ENCODE measurements around the gene PAGE5. TPM values are rescaled to one million over a fixed set of nuclear protein-coding genes. Genes with fewer than 3 reads are reported as not detected.

The PAGE5 gene, protein sequence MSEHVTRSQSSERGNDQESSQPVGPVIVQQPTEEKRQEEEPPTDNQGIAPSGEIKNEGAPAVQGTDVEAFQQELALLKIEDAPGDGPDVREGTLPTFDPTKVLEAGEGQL
- 254 and 341 TPM in 2 replicates for total RNA-seq (2014; rRNA removed; shearing (Covaris generic))
- 232 and 245 TPM in 2 replicates for polyA plus RNA-seq (2015; cell fraction: cytosol; rRNA removed)
- 121 and 129 TPM in 2 replicates for polyA plus RNA-seq (2015; cell fraction: nucleus; rRNA removed)

DNA sequence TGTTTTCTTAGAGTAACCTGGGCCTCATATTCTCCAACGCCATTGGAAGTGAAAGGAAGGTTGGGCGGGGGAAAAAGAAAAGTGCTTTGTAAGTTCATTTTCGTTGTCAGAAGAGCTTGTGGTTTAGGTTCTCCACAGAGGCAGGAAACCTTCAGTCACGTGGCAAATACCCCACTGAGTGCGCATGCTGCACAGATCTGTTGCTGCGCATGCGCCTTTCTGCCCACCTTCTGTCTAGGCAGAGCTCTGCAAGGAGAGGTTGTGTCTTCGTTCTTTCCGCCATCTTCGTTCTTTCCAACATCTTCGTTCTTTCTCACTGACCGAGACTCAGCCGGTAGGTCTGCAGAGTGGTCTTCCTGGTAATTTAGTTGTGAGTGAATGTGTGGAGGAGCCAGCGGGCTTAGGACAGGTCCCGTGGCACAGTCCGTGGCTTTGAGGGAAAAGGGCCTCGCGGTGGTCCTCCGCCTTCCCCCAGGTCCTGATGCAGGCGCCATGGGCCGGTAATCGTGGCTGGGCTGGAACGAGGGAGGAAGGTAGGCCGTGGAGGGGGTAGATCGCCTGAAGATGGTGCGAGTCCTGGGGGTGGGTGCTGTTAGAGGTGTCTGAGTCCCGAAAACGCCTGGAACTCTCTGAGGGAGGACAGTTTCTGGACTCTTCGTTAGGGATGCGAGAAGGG is at the start of gene PAGE5:
PAGE5 (plus strand) TSS at position 228 of the 676 bp plus-strand sequence. CDS start 1,037 bp downstream, outside the sequence.
- DNase-seq (ENCODE audit: low read depth), result peak; percentile 86

DNA sequence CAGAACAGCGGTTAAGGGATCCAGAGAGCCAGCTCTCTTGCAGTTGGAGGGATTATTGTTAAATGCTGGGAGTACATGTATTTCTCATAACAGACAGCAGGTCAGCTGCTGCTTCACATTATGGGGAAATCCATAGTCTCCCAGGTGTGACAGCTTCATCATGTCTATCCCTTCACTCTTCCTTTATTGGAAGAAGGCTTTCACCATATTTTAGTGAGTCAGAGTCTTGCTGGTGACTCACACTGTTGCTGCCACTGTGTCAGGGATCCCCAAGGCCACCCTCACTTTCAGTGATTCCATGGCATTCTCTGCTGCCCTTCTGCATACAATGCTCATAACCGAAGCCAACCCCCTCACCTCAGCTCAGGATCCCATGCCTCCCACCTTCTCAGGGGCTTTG is 32.9 kb upstream of the PAGE5 start:
- DNase-seq (ENCODE audit: low read depth), result no peak

DNA sequence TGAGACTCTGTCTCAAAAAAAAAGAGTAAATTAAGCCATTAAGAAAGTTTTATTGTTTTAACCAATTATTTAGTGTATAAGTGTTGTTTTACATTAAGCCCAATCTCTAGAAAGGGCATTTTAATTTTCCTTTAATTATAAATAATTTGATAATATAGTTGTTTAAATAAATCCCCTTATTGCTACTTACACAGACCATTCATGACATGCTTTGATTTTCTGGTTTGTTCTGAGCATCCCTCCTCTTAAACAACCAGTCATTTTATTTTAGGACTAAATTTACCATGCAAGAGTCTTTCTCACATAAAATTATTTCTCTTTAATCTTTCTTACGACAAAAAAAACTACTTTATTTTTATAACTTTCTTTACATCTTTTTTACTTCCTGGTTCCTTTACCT is 23.5 kb upstream of the PAGE5 start:
- DNase-seq (ENCODE audit: low read depth), result no peak

DNA sequence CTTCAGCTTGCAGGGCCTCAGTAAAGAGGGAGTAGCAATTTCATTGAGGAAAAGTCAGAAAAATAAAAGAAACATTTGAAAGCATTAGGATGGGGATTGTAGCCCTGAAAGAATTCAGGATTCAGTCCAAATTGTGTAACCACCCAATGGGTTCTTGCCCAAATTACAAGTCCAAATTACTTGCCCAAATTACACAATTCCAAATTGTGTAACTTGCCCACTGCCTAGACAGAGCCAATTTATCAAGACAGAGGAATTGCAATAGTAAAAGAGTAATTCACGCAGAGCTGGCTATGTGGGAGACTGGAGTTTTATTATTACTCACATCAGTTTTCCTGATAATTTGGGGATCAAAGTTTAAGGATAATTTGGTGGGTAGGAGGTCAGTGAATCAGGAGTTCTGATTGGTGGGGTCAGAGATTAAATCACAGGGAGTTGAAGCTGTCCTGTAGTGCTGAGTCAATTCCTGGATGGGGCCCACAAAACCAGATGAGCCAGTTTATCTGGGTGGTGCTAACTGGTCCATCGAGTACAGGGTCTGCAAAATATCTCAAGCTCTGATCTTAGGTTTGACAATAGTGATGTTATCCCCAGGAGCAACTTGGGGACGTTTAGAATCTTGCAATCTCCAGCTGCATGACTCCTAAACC is 18.1 kb upstream of the PAGE5 start:
- no peak for DNase-seq (ENCODE audit: low read depth)

DNA sequence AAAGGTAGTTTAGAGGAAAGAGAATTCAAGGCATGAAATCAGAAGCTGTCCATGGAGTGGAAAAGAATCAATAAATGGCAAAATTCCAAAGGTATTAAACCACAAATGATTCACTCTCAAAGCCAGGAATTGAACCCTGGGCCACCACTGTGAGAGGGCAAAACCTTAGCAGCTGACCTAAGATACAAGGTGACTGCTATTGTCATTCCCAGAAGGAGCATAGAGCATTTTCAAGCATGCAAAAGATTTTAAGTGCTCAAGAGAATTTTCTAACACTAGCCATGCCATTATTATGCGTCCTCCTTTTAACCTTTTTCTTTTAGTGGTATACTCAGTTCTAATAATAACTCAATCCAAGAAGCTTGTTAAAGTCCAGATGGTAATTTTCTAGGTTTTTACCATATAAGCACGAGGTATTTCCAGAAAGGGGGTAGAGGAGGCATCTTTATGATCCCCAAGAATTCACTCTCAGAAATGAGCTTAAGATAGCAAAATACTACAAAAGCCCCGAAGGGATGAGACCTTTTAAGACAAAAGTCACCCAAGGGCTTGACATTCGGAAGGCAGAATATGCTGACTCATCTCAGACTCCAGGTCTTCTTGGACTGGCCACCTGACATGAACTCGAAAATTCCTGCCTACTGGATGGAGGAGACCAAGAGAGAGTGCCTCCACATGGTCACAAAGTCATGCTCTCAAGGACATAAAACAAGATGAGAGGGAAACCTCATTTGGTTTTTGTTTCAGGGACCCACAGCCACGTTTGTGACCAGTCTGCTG is 13.8 kb upstream of the PAGE5 start:
- no peak for DNase-seq (ENCODE audit: low read depth)

DNA sequence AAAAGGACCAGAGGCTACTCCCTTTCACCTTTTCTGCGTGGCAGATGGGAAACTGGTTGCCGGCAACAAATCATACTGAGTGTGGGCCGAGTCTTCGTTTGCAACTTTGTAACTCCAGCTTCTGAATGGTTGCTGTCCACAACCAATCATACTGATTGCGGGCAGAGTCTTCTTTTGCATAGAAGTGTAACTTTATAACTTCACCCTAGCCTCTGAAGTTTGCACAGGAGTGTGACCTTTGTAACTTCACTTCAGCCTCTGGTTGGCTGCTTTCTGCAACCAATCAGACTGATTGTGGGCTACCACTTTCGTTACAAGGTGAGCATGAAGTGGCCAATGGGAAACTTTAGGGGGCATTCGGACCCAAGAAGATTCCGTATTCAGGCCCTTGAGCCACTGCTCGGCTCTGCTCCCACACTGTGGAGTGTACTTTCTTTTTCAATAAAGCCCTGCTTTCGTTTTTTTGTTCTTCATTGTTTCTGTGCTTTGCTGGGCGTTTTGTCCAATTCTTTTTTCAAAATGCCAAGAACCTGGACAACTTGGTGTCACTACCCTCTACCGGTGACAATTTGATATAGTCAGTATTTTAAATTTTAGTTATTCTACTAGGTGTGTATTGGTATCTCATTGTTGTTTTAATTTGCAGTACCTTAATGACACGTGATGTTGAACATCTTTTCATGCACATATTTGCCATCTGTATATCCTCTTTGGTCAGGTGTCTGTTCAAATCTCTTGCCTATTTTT is 9.0 kb upstream of the PAGE5 start:
- no peak for DNase-seq (ENCODE audit: low read depth)

DNA sequence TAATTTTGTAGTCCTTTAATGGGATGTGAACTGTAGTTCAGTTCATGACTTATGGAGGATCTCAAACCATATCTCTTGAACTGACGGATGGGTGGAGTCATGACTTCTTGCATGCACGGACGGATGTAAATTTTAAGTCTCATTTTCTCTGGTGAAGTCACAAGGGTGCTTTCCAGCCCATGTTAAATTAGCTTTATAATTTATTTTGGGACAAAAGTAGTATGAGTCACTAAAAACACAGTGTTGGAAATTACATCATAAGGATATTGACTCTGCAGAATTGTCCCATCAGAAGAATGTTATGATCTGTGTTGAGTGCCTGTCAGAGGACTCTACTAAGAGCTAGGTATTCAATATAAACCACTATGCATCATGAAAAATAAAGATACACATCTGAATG is 6.8 kb upstream of the PAGE5 start:
- DNase-seq (ENCODE audit: low read depth), result no peak

DNA sequence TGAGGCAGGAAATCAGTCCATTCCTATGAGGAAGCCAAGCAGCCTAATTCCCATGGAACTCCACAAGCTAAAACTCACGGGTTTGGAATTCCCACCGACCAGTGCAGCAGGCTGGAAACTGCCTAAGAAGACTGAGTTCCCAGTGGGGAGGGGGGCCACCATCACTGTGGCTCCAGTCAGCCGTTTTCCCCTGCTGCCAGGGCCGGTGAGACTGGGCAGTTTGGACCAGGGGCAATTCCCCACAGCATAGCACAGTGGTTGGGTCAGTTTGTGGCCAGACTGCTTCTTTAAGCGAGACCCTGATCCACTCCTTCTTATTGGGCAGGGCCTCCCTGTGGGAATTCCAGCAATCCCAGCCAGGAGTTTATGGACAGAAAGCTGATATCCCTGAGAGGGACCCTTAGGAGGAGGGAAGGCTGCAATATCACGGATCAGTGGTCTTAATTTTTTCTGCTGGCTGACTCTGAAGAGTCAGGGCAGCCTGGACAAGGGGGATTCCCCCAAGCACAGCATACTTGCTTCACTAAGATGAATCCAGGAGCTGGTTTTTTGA is 20.7 kb downstream of the PAGE5 start:
- no peak for DNase-seq (ENCODE audit: low read depth)

DNA sequence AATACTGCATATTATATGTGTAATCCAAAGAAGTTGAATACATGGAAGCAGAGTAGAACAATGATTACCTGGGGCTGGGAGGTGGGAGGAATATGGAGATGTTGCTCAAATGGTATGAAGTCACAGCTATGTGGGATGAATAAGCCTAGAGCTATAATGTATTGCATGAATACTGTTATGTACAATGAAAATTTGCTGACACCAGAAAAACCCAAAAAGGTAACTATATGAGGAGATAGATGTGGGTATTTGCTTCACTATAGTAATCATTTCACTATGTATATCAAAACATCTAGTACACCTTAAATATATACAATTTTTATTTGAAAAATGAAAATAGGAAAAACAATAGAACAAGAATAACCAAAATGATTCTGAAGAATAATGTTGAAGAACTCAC is 33.4 kb downstream of the PAGE5 start:
- DNase-seq (ENCODE audit: low read depth), result no peak

DNA sequence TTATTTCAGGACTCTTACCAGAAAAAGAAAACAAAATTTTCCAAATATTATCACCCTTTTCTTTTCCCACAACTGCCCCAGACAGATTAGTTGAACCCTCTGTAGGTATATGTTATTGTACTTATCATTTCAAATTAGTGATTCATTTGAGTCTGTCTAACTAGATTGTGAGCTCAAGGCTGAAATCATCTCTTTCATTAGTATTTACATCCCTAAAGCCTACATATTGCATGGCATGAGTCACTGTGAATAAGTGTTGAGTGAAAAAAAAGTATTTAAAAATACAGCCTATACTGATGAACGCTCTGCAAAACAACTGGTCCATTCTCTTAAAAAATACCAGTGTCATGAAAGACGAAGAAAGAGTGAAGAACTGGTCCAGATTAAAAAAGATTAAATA is 40.7 kb downstream of the PAGE5 start:
- DNase-seq (ENCODE audit: low read depth), result no peak

DNA sequence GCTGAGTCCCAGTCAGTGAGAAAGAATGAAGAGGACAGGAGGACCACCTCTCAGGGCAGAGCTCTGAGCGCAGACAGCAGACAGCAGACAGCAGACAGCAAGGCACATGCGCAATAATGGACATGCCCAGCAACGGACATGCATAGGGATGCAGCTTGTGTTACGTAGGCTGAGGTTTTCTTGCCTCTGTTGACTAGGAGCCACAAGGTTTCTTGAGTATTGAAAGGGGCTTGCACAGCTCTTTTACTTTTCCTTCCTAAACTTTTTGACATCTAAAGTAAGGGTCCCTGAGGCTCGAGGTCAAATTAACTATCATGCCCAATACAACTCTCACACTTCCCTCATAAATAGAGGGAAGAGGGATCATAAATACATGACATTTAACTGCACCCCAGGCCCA is 44.7 kb downstream of the PAGE5 start, which contains the start of gene PAGE3:
PAGE3 (minus strand) TSS at position 101 of the 400 bp plus-strand sequence. CDS start 1,013 bp downstream, outside the sequence.
- DNase-seq (ENCODE audit: low read depth), result no peak

Other genes with a start within 250 kb of the PAGE5 start
- 0.16 TPM in 1 of 2 replicates, not detected in the other for gene PFKFB1, start 226.2 kb upstream of the PAGE5 start, total RNA-seq (2014; rRNA removed; shearing (Covaris generic))
- gene APEX2, start 220.0 kb upstream of the PAGE5 start, total RNA-seq (2014; rRNA removed; shearing (Covaris generic)), result 25.2 and 31.5 TPM in 2 replicates
- gene ALAS2, start 189.4 kb upstream of the PAGE5 start, total RNA-seq (2014; rRNA removed; shearing (Covaris generic)), result not detected in 2 replicates
- 0.37 TPM in 1 of 2 replicates, not detected in the other for gene PAGE2B, start 145.3 kb upstream of the PAGE5 start, total RNA-seq (2014; rRNA removed; shearing (Covaris generic))
- gene PAGE2, start 131.3 kb upstream of the PAGE5 start, total RNA-seq (2014; rRNA removed; shearing (Covaris generic)), result not detected in 2 replicates
- not detected in 2 replicates for gene PAGE3, start 44.6 kb downstream of the PAGE5 start, total RNA-seq (2014; rRNA removed; shearing (Covaris generic))
- gene MAGEH1, start 231.8 kb downstream of the PAGE5 start, total RNA-seq (2014; rRNA removed; shearing (Covaris generic)), result 7.9 and 10.5 TPM in 2 replicates

All from HT1080 (cell line).